HepG2 (cell line): ENCODE data around the gene SNX3. TPM values are rescaled to one million over a fixed set of nuclear protein-coding genes. Genes with fewer than 3 reads are reported as not detected.

Source experiments
- ATAC-seq: fragments of 200-7000 bp; cut with Tn5 transposase; 3 replicates; pipeline ENCODE4 v1.9.1; 2020; ENCODE audit warnings: mild to moderate bottlenecking, moderate library complexity
- BruUV-seq: library from RNA; stranded (reverse); fragments of 400-500 nt; replicated peaks from 2 replicates; lab custom pipeline; 2021; lab: Mats Ljungman, UMichigan
- CTCF ChIA-PET: fragments of 300-600 bp; formaldehyde crosslinking; extraction: SDS; loops from one replicate; lab custom pipeline; 2021; ENCODE audit warnings: low total read pairs, inconsistent platforms, low intra/inter-chr PET ratio; lab: Yijun Ruan, JAX
- POLR2A ChIA-PET: fragments of 350-600 bp; sonication (Branson Sonifier 250); formaldehyde crosslinking; loops from one replicate; lab custom pipeline; 2020; ENCODE audit warnings: antibody characterized with exemption, inconsistent platforms; lab: Yijun Ruan, JAX
- DNase-seq: peaks from one replicate; pipeline ENCODE4 v3.0.0-alpha.2; 2015; ENCODE audit warnings: low spot score
- FAIRE-seq: peaks from 3 replicates; lab custom pipeline; 2011; peaks lifted over from hg19 to GRCh38; lab: Jason Lieb, UNC
- H2AFZ ChIP-seq: one replicate; pipeline ENCODE4 v1.6.1; 2011; ENCODE audit warnings: low read length, inconsistent platforms
- H3K27ac ChIP-seq: fragments of 300-600 bp; 3 replicates; pipeline ENCODE4 v1.8.0; 2011; ENCODE audit warnings: mixed run types, mild to moderate bottlenecking, mixed read lengths, low read length, inconsistent platforms; ENCODE audit not compliant: insufficient read depth; ENCODE audit errors: extremely low read length
- H3K27me3 ChIP-seq, 2 experiments: fragments of 200-600 bp in 1 of 2; 2 replicates in 1 of 2; 3 replicates in 1 of 2; pipeline versions ENCODE4 v1.6.0 to v1.8.0; 2011; ENCODE audit warnings: low read length in 2 of 2, mild to moderate bottlenecking in 2 of 2, moderate library complexity in 2 of 2, inconsistent platforms in 1 of 2; ENCODE audit not compliant: insufficient read depth in 2 of 2, control insufficient read depth in 1 of 2
- H3K36me3 ChIP-seq, 2 experiments: fragments of 200-600 bp in 1 of 2; replicated peaks in 1 of 2; 2 replicates in 1 of 2; 3 replicates in 1 of 2; pipeline versions ENCODE4 v1.5.1 to v1.8.0; 2011; ENCODE audit warnings: low read length in 2 of 2, inconsistent platforms in 1 of 2; ENCODE audit not compliant: insufficient read depth in 2 of 2, control insufficient read depth in 1 of 2
- H3K4me1 ChIP-seq: 2 replicates; pipeline ENCODE4 v1.5.1; 2012; ENCODE audit warnings: low read length, inconsistent platforms; ENCODE audit not compliant: insufficient read depth
- H3K4me2 ChIP-seq: 2 replicates; pipeline ENCODE4 v1.6.0; 2011; ENCODE audit warnings: low read depth, low read length, inconsistent platforms
- H3K4me3 ChIP-seq, 3 experiments: fragments of 200-600 bp in 1 of 3; sonication (generic), shearing (Covaris generic) in 1 of 3; replicated peaks in 1 of 3; 2 replicates each; pipeline ENCODE4 v1.5.1; 2011 to 2016; ENCODE audit warnings: low read length in 3 of 3, inconsistent platforms in 2 of 3, low read depth in 2 of 3, mild to moderate bottlenecking in 2 of 3, control low read depth in 1 of 3, mixed read lengths in 1 of 3; ENCODE audit not compliant: insufficient read depth in 1 of 3
- H3K79me2 ChIP-seq: one replicate; pipeline ENCODE4 v1.6.1; 2011; ENCODE audit warnings: low read length, inconsistent platforms; ENCODE audit not compliant: insufficient read depth
- H3K9ac ChIP-seq: 2 replicates; pipeline ENCODE4 v1.6.0; 2011; ENCODE audit warnings: mild to moderate bottlenecking, low read depth, low read length, inconsistent platforms; ENCODE audit not compliant: insufficient read depth
- H3K9me3 ChIP-seq: 2 replicates; pipeline ENCODE4 v1.5.1; 2012; ENCODE audit warnings: mild to moderate bottlenecking, low read length
- H4K20me1 ChIP-seq: 2 replicates; pipeline ENCODE4 v1.6.0; 2011; ENCODE audit warnings: inconsistent platforms, mild to moderate bottlenecking, low read length, moderate library complexity; ENCODE audit not compliant: insufficient read depth
- ZNF407 ChIP-seq: sonication (generic); formaldehyde crosslinking; IDR thresholded peaks from one replicate; pipeline ENCODE4 v1.5.1; 2020; ENCODE audit warnings: mild to moderate bottlenecking, missing genetic modification reagents; ENCODE audit errors: not compliant biosample characterization
- WGBS: methylation state at CpG from one replicate; pipeline ENCODE4 v1.1.6; 2017; ENCODE audit warnings: low lambda C conversion rate; 5-methylcytosine and 5-hydroxymethylcytosine counted together
- in situ Hi-C: cut with HindIII; loops from 2 replicates; pipeline ENCODE4 v1.10.0; 2017; ENCODE audit warnings: low pct_unique_long_range_greater_than_20kb; ENCODE audit not compliant: extremely low pct_ligation_motif_present
- intact Hi-C: fragments of 100-400 bp; cut with micrococcal nuclease; formaldehyde crosslinking; loops from one replicate; pipeline ENCODE4 v1.10.0; 2022; ENCODE audit not compliant: unreplicated experiment
- polyA plus RNA-seq, 8 experiments: library from polyadenylated mRNA; depleted of rRNA in 3 of 8; stranded (reverse) in 7 of 8; unstranded in 1 of 8; fragments of >200 nt; fragmentation: Illumina TruSeq in 4 of 8; extraction: Trizol in 4 of 8; gene quantifications; 2 replicates each; pipeline versions ENCODE4 v1.2.1 to v1.2.3, GENCODE V29; 2011 to 2016; ENCODE audit warnings: low read depth in 4 of 8, missing spikeins in 1 of 8, mixed read lengths in 1 of 8; ENCODE audit not compliant: insufficient read depth in 1 of 8
- total RNA-seq, 5 experiments: library from RNA; depleted of rRNA; stranded (reverse); fragments of >200 nt; fragmentation: Illumina TruSeq; extraction: Trizol; gene quantifications; 2 replicates each; pipeline ENCODE4 v1.2.3, GENCODE V29; 2016; ENCODE audit warnings: low read depth in 1 of 5

Gene SNX3
- total and polyA plus RNA-seq, 2 of the 13 experiments (the other 11 are each of a cell fraction or from before 2014, with no cell fraction given) = 84.9 to 226 TPM

GRCh38 chr6:108286366-108286765, 25.5 kb upstream of the SNX3 start:
- WGBS = 67% methylated on average over 4 of the region's 4 CpGs
- no TSS peak for BruUV-seq
- intact Hi-C loops = no loop called here

More at GRCh38 chr6:108286366-108286765, 25.5 kb upstream of the SNX3 start:
- Histone ChIP-seq H3K9me3 (no peaks in the 10 kb centered on the region), H3K4me3 (no peak overlapping the region), H3K36me3 (no peaks in the 10 kb centered on the region), H3K9ac (no peak overlapping the region), H4K20me1 (no peaks in the 10 kb centered on the region), H3K4me1 (no peaks in the 10 kb centered on the region), H3K79me2 (no peaks in the 10 kb centered on the region), H3K27me3 (no peaks in the 10 kb centered on the region), H3K4me2 (no peak overlapping the region), H2AFZ (no peak overlapping the region), H3K27ac (no peak overlapping the region)
- FAIRE-seq (no peak), DNase-seq (no peak), ATAC-seq (no peak)
- in situ Hi-C loops = no loop called here
- no peak for TF ChIP-seq ZNF407 (CRISPR knock-in tag)
- ChIA-PET CTCF (no interaction called here), POLR2A (no interaction called here)
